Activated naive CD8-positive, alpha-beta T cell (primary cell): ENCODE measurements around the gene CYP2S1.

Experiments
- H3K27ac Mint-ChIP-seq: one replicate; pipeline ENCODE4 v1.8.0; 2021; ENCODE audit warnings: mixed read lengths
- H3K27me3 Mint-ChIP-seq: one replicate; pipeline ENCODE4 v1.8.0; 2021; ENCODE audit warnings: mixed read lengths
- H3K36me3 Mint-ChIP-seq: one replicate; pipeline ENCODE4 v1.8.0; 2021; ENCODE audit warnings: mixed read lengths
- H3K4me1 Mint-ChIP-seq: one replicate; pipeline ENCODE4 v1.8.0; 2021; ENCODE audit warnings: low read depth, mixed read lengths
- H3K4me3 Mint-ChIP-seq: one replicate; pipeline ENCODE4 v1.8.0; 2021; ENCODE audit warnings: mild to moderate bottlenecking, mixed read lengths
- H3K9me3 Mint-ChIP-seq: one replicate; pipeline ENCODE4 v1.8.0; 2021; ENCODE audit warnings: low read depth, mixed read lengths

The CYP2S1 gene

GRCh38 chr19:41230067-41230857 lies 37.2 kb downstream of the CYP2S1 start:
- Mint-ChIP-seq H3K27ac (no peak overlapping the region), H3K9me3 (no peaks in the 10 kb centered on the region), H3K36me3 (no peaks in the 10 kb centered on the region), H3K27me3 (peaks cover 2% of the 10 kb centered on the region), H3K4me3 (no peak overlapping the region), H3K4me1 (peaks cover 15% of the 10 kb centered on the region)

DNA sequence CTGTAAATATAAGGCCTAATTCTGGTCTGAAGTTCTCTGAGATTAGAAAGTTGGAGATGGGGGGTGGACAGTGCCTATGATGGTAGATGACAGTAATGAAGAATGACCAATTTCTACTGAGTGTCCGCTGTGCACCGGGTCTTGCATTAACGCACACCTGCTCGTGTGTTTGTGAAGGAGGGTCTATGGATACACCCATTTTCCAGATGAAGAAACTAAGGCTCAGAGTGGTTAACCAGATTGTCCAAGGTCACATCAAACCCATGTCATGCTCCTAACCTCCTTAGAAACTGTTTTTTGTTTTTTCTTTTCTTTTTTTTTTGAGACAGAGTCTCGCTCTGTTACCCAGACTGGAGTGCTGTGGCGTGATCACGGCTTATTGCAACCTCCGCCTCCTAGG lies 39.7 kb downstream of the CYP2S1 start:
- Mint-ChIP-seq H3K27me3 (peaks cover 2% of the 10 kb centered on the region), H3K4me1 (no peaks in the 10 kb centered on the region), H3K36me3 (no peaks in the 10 kb centered on the region), H3K4me3 (no peak overlapping the region), H3K9me3 (no peaks in the 10 kb centered on the region), H3K27ac (no peak overlapping the region)

DNA sequence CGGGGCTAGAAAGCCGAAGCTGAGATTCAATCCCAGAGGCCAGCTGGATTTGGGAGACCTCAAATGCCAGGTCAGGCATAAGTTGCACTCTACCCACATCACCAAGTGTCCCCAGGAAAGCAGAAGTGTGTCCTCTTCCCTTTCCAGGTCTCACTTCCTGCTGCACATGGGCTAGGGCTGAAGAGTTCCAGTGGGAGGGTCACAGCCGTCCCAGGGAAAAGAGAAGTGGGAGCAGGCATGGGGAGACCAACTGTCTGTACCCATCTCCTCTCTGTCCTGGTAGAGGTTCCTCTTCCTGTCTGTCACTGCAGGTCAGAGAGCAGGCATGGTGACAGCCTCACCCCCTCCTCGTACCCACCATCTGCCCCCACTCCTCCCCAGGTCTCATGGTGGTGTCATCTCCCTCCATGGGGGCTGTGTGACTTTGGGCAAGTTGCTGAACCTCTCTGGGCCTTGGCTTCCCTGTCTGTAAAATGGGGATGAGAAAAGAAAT lies 40.8 kb downstream of the CYP2S1 start:
- Mint-ChIP-seq H3K4me3 (no peak overlapping the region), H3K27ac (no peak overlapping the region), H3K27me3 (no peaks in the 10 kb centered on the region), H3K4me1 (no peaks in the 10 kb centered on the region), H3K36me3 (no peaks in the 10 kb centered on the region), H3K9me3 (no peaks in the 10 kb centered on the region)

GRCh38 chr19:41234512-41235168 lies 41.6 kb downstream of the CYP2S1 start:
- Mint-ChIP-seq H3K27ac (no peak overlapping the region), H3K27me3 (no peaks in the 10 kb centered on the region), H3K4me3 (no peak overlapping the region), H3K9me3 (no peaks in the 10 kb centered on the region), H3K36me3 (no peaks in the 10 kb centered on the region), H3K4me1 (no peaks in the 10 kb centered on the region)

DNA sequence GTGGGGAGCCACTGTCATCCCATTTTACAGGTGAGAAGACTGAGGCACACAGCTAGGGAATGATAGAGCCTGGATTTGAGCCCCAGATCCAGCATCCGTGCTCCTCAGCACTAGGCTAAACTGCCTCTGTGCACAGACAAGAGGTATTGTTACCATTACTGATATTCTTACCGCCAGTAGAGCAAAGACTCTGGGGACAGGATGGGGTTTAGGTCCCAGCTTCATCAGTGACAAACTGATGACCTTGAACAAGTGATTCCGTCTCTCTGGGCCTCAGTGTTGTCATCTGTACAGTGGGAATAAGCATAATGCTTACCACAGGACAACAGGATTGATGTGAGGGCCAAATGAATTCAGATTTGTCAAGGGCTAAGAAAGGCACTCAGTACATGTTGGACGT lies 42.5 kb downstream of the CYP2S1 start:
- H3K27ac Mint-ChIP-seq: no peak overlapping the region
- no peaks in the 10 kb centered on the region for H3K27me3 Mint-ChIP-seq
- no peaks in the 10 kb centered on the region for H3K4me1 Mint-ChIP-seq
- no peaks in the 10 kb centered on the region for H3K9me3 Mint-ChIP-seq
- no peak overlapping the region for H3K4me3 Mint-ChIP-seq
- H3K36me3 Mint-ChIP-seq: no peaks in the 10 kb centered on the region

GRCh38 chr19:41238244-41238643 lies 45.2 kb downstream of the CYP2S1 start:
- no peaks in the 10 kb centered on the region for H3K36me3 Mint-ChIP-seq

DNA sequence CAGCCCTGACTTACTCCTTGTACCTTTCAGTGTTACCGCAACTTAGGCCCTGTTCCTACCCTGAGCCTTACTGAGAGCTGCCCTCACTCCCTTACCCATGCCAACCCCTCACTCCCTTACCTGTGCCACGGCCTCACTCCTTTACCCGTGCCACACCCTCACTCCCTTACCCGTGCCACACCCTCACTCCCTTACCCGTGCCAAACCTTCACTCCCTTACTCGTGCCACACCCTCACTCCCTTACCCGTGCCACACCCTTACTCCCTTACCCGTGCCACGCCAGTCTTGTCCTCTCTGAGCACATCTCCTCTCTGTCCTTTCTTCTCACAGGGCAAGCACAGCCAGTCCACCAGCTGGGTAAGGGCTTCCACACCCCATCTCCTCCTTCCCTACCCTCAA lies 46.3 kb downstream of the CYP2S1 start:
- H3K27me3 Mint-ChIP-seq: no peaks in the 10 kb centered on the region
- no peak overlapping the region for H3K27ac Mint-ChIP-seq
- no peak overlapping the region for H3K4me3 Mint-ChIP-seq
- no peaks in the 10 kb centered on the region for H3K9me3 Mint-ChIP-seq
- no peaks in the 10 kb centered on the region for H3K4me1 Mint-ChIP-seq
- H3K36me3 Mint-ChIP-seq: no peaks in the 10 kb centered on the region

More at GRCh38 chr19:41238244-41238643, 45.2 kb downstream of the CYP2S1 start:
- Mint-ChIP-seq H3K27me3 (no peaks in the 10 kb centered on the region), H3K9me3 (no peaks in the 10 kb centered on the region), H3K4me1 (no peaks in the 10 kb centered on the region), H3K4me3 (no peak overlapping the region), H3K27ac (no peak overlapping the region)

DNA sequence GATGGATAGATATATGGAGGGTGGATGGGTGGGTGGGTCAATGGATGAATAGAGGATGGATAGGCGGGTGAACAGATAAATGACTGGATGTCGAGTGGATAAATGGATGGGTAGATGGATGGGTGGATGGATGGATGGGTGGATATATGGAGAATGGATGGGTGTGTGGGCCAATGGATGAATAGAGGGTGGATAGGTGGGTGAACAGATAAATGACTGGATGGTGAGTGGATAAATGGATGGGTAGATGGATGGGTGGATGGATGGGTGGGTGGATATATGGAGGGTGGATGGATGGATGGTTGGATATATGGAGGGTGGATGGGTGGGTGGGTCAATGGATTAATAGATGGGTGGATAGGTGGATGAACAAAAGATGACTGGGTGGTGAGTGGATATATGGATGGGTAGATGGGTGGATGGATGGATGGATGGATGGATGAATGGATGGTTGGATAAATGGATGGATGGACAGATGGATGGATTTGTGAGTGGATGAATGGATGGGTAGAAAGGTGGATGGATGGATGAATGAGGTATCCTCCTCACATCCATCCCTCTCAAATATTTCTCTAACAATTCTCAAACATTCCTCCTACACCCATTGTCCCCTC lies 47.0 kb downstream of the CYP2S1 start:
- H3K27me3 Mint-ChIP-seq: no peaks in the 10 kb centered on the region
- no peak overlapping the region for H3K4me3 Mint-ChIP-seq
- H3K9me3 Mint-ChIP-seq: no peaks in the 10 kb centered on the region
- H3K36me3 Mint-ChIP-seq: no peaks in the 10 kb centered on the region
- no peak overlapping the region for H3K27ac Mint-ChIP-seq
- no peaks in the 10 kb centered on the region for H3K4me1 Mint-ChIP-seq

- Mint-ChIP-seq H3K9me3 (no peaks in the 10 kb centered on the region), H3K4me1 (no peaks in the 10 kb centered on the region), H3K4me3 (no peak overlapping the region), H3K27me3 (no peaks in the 10 kb centered on the region), H3K36me3 (no peaks in the 10 kb centered on the region), H3K27ac (no peak overlapping the region)
These were observed 48.8 kb downstream of the CYP2S1 start for GRCh38 chr19:41241859-41242258.

DNA sequence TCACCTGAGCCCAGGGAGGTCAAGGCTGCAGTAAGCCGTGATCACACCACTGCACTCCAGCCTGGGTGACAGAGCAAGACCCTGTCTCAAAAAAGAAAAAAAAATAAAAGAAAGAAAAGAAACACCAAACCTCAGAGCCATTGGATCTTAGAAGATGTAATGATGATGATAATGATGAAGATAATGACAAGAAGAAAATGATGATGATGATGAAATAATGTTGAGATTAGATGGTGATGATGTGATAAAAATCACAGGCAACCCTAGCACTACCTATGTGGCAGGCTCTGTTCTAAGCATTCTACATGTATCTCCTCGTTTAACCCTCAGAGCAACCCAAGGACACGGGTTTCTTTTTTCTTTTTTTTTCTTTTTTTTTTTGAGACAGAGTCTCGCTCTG lies 51.1 kb downstream of the CYP2S1 start:
- H3K4me1 Mint-ChIP-seq: no peaks in the 10 kb centered on the region
- no peaks in the 10 kb centered on the region for H3K27me3 Mint-ChIP-seq
- no peak overlapping the region for H3K27ac Mint-ChIP-seq
- no peak overlapping the region for H3K4me3 Mint-ChIP-seq
- no peaks in the 10 kb centered on the region for H3K9me3 Mint-ChIP-seq
- H3K36me3 Mint-ChIP-seq: no peaks in the 10 kb centered on the region

- no peaks in the 10 kb centered on the region for H3K4me1 Mint-ChIP-seq
- no peaks in the 10 kb centered on the region for H3K27me3 Mint-ChIP-seq
- no peak overlapping the region for H3K4me3 Mint-ChIP-seq
- H3K9me3 Mint-ChIP-seq: no peaks in the 10 kb centered on the region
- no peaks in the 10 kb centered on the region for H3K36me3 Mint-ChIP-seq
- H3K27ac Mint-ChIP-seq: no peak overlapping the region
These were observed 52.8 kb downstream of the CYP2S1 start for GRCh38 chr19:41245843-41246242.

DNA sequence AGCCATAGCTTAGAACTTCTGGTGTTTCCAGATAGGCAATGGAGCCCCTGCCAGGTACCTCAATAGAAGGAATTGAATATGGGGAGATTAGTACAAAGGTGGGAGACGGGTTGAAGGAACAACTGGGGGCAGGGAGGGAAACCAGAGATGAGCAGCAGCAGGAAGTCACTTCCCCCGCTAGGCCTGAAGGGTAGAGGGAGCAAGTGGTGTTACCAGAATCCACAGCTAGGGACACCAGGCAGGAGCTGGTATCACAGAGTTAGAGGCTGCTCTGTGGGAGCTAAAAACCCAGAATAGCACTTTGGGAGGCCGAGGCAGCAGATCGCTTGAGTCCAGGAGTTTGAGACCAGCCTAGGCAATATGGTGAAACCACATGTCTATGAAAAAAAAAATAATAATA lies 55.9 kb downstream of the CYP2S1 start:
- Mint-ChIP-seq H3K4me3 (no peak overlapping the region), H3K27ac (no peak overlapping the region), H3K36me3 (no peaks in the 10 kb centered on the region), H3K4me1 (no peaks in the 10 kb centered on the region), H3K27me3 (peaks cover 2% of the 10 kb centered on the region), H3K9me3 (no peaks in the 10 kb centered on the region)

- Mint-ChIP-seq H3K27ac (no peak overlapping the region), H3K4me1 (no peaks in the 10 kb centered on the region), H3K27me3 (peaks cover 2% of the 10 kb centered on the region), H3K9me3 (no peaks in the 10 kb centered on the region), H3K36me3 (no peaks in the 10 kb centered on the region), H3K4me3 (no peak overlapping the region)
These were observed 56.8 kb downstream of the CYP2S1 start for GRCh38 chr19:41249707-41250423.

GRCh38 chr19:41253660-41254059 lies 60.6 kb downstream of the CYP2S1 start:
- Mint-ChIP-seq H3K9me3 (no peaks in the 10 kb centered on the region), H3K4me1 (no peaks in the 10 kb centered on the region), H3K27ac (no peak overlapping the region), H3K27me3 (peaks cover 2% of the 10 kb centered on the region), H3K36me3 (no peaks in the 10 kb centered on the region), H3K4me3 (no peak overlapping the region)

- Mint-ChIP-seq H3K27me3 (peaks cover 2% of the 10 kb centered on the region), H3K27ac (no peak overlapping the region), H3K9me3 (no peaks in the 10 kb centered on the region), H3K4me1 (no peaks in the 10 kb centered on the region), H3K36me3 (no peaks in the 10 kb centered on the region), H3K4me3 (no peak overlapping the region)
These were observed 62.2 kb downstream of the CYP2S1 start for GRCh38 chr19:41255171-41255570.
